Natural killer cell (primary cell): ENCODE results near the gene ORC6. TPM values are rescaled to one million over a fixed set of nuclear protein-coding genes. Genes with fewer than 3 reads are reported as not detected.

Experiments used
- ATAC-seq, 3 donors: fragments of 150-1000 bp in 2 of 3; fragments of 200-7000 bp in 1 of 3; cut with Tn5 transposase; 1 replicate in 1 of 3; 2 replicates in 2 of 3; pipeline ENCODE4 v1.10.0; 2021; ENCODE audit warnings: mild to moderate bottlenecking in 2 of 3, moderate library complexity in 2 of 3
- DNase-seq, 2 donors: peaks; one replicate each; pipeline versions ENCODE4 v3.0.0 to v3.0.0-alpha.2; 2013 to 2021; ENCODE audit warnings: mixed read lengths in 1 of 2
- H3K27ac ChIP-seq: one replicate; pipeline ENCODE4 v1.5.1; 2013; ENCODE audit warnings: mild to moderate bottlenecking, low read length
- H3K27me3 ChIP-seq: one replicate; pipeline ENCODE4 v1.6.1; 2013; ENCODE audit warnings: low read length; ENCODE audit not compliant: control insufficient read depth, insufficient read depth
- H3K36me3 ChIP-seq: one replicate; pipeline ENCODE4 v1.6.1; 2013; ENCODE audit warnings: low read length; ENCODE audit not compliant: control insufficient read depth, insufficient read depth
- H3K4me1 ChIP-seq: one replicate; pipeline ENCODE4 v1.6.1; 2013; ENCODE audit warnings: low read length; ENCODE audit not compliant: control insufficient read depth, insufficient read depth
- H3K4me3 ChIP-seq: one replicate; pipeline ENCODE4 v1.5.1; 2013; ENCODE audit warnings: low read length
- H3K9me3 ChIP-seq: one replicate; pipeline ENCODE4 v1.6.1; 2013; ENCODE audit warnings: low read length; ENCODE audit not compliant: control insufficient read depth, insufficient read depth
- H3K27ac Mint-ChIP-seq, 2 donors: one replicate each; pipeline ENCODE4 v1.8.0; 2022; ENCODE audit warnings: mild to moderate bottlenecking in 2 of 2, mixed read lengths in 2 of 2, moderate library complexity in 1 of 2
- H3K27me3 Mint-ChIP-seq, 2 donors: one replicate each; pipeline ENCODE4 v1.8.0; 2022; ENCODE audit warnings: low read depth in 2 of 2, mixed read lengths in 2 of 2
- H3K36me3 Mint-ChIP-seq: one replicate; pipeline ENCODE4 v1.8.0; 2022; ENCODE audit warnings: mixed read lengths
- H3K4me1 Mint-ChIP-seq, 2 donors: one replicate each; pipeline ENCODE4 v1.8.0; 2022; ENCODE audit warnings: mixed read lengths in 2 of 2
- H3K4me3 Mint-ChIP-seq: one replicate; pipeline ENCODE4 v1.8.0; 2022; ENCODE audit warnings: mild to moderate bottlenecking, moderate library complexity, mixed read lengths
- H3K9me3 Mint-ChIP-seq, 2 donors: one replicate each; pipeline ENCODE4 v1.8.0; 2022; ENCODE audit warnings: mixed read lengths in 2 of 2
- CTCF ChIP-seq: fragments of 200-600 bp; IDR thresholded peaks from one replicate; pipeline ENCODE4 v1.8.0; 2022; ENCODE audit warnings: antibody characterized with exemption
- WGBS: methylation state at CpG from one replicate; pipeline ENCODE4 v1.1.7; 2013; ENCODE audit warnings: missing lambda C conversion rate; ENCODE audit not compliant: insufficient coverage; 5-methylcytosine and 5-hydroxymethylcytosine counted together
- intact Hi-C: fragments of 100-400 bp; cut with micrococcal nuclease; formaldehyde crosslinking; loops from one replicate; pipeline ENCODE4 v1.14.2; 2022
- total RNA-seq, 4 donors: library from RNA; stranded (reverse); fragments of 120-200 nt in 1 of 4; gene quantifications; one replicate each; pipeline versions ENCODE4 v1.2.3 to v1.2.4, GENCODE V29; 2013 to 2022

ORC6 gene
- total RNA-seq, 3 donors from 2014 or later (not counting 1 experiment from before 2014, with no cell fraction given), result 2.9 to 11.4 (median 5.9) TPM

GRCh38 chr16:46739934-46740333 is 50.5 kb downstream of the ORC6 start:
- Histone ChIP-seq H3K36me3 (no peaks in the 10 kb centered on the region), H3K9me3 (no peaks in the 10 kb centered on the region), H3K4me1 (peaks cover 7% of the 10 kb centered on the region), H3K27ac (no peak overlapping the region), H3K27me3 (no peaks in the 10 kb centered on the region), H3K4me3 (no peak overlapping the region)
- Mint-ChIP-seq H3K36me3 (no peaks in the 10 kb centered on the region), H3K27me3 (no peaks in the 10 kb centered on the region), H3K4me3 (no peak overlapping the region), H3K9me3 (no peaks in the 10 kb centered on the region), H3K4me1 (peaks cover 0 to 7% of the 10 kb centered on the region in 2 donors), H3K27ac (no peak overlapping the region)
- WGBS, result 92% methylated on average over 2 of the region's 2 CpGs
- intact Hi-C loops, result no loop called here
- DNase-seq (no peak), ATAC-seq (no peak)
- TF ChIP-seq CTCF, result no peak

GRCh38 chr16:46743232-46743719 is 53.8 kb downstream of the ORC6 start:
- H3K9me3 ChIP-seq, result no peaks in the 10 kb centered on the region
- H3K9me3 Mint-ChIP-seq, result no peaks in the 10 kb centered on the region
- no peaks in the 10 kb centered on the region for H3K36me3 ChIP-seq
- intact Hi-C loops, result no loop called here
- no peak overlapping the region for H3K27ac Mint-ChIP-seq
- peak overlapping the region; percentile 28 for H3K27ac ChIP-seq
- no peak overlapping the region for H3K4me3 ChIP-seq
- no peaks in the 10 kb centered on the region for H3K36me3 Mint-ChIP-seq
- WGBS, result 29% methylated on average over 9 of the region's 10 CpGs
- H3K4me3 Mint-ChIP-seq, result no peak overlapping the region
- DNase-seq (peak in 1 of 2 donors; percentile 7), ATAC-seq (no peak)
- H3K27me3 Mint-ChIP-seq, result no peaks in the 10 kb centered on the region
- TF ChIP-seq CTCF, result no peak
- H3K4me1 Mint-ChIP-seq, result peaks cover 0 to 7% of the 10 kb centered on the region in 2 donors
- no peaks in the 10 kb centered on the region for H3K27me3 ChIP-seq
- H3K4me1 ChIP-seq, result peaks cover 7% of the 10 kb centered on the region

GRCh38 chr16:46745617-46746016 is 56.2 kb downstream of the ORC6 start:
- peaks cover 0 to 7% of the 10 kb centered on the region in 2 donors for H3K4me1 Mint-ChIP-seq
- H3K27ac ChIP-seq, result no peak overlapping the region
- no peak for TF ChIP-seq CTCF
- H3K4me3 ChIP-seq, result no peak overlapping the region
- no peaks in the 10 kb centered on the region for H3K36me3 Mint-ChIP-seq
- H3K4me3 Mint-ChIP-seq, result no peak overlapping the region
- no peak for ATAC-seq
- H3K36me3 ChIP-seq, result no peaks in the 10 kb centered on the region
- no peaks in the 10 kb centered on the region for H3K9me3 ChIP-seq
- no peaks in the 10 kb centered on the region for H3K9me3 Mint-ChIP-seq
- no peak overlapping the region for H3K27ac Mint-ChIP-seq
- 96% methylated on average over 7 of the region's 7 CpGs for WGBS
- no peaks in the 10 kb centered on the region for H3K27me3 ChIP-seq
- no peaks in the 10 kb centered on the region for H3K27me3 Mint-ChIP-seq
- intact Hi-C loops, result no loop called here
- peaks cover 7% of the 10 kb centered on the region for H3K4me1 ChIP-seq
- DNase-seq, result no peak
